Neural cell (in vitro differentiated cells): ENCODE measurements around the gene CAPZA2. TPM values are rescaled to one million over a fixed set of nuclear protein-coding genes. Genes with fewer than 3 reads are reported as not detected.

Experiments
- H2AFZ ChIP-seq: fragments of 200-600, 300-800 bp; sonication (generic), shearing (Covaris generic); 2 replicates; pipeline ENCODE4 v1.6.0; 2014; ENCODE audit warnings: low read depth, mild to moderate bottlenecking, antibody characterized with exemption, low read length, moderate library complexity
- H3F3A ChIP-seq: fragments of 200-600 bp; shearing (Covaris generic); 2 replicates; pipeline ENCODE4 v1.6.1; 2016; ENCODE audit warnings: mild to moderate bottlenecking, moderate library complexity, mixed read lengths, antibody characterized with exemption, low read length; ENCODE audit not compliant: insufficient read depth, poor library complexity, severe bottlenecking
- H3K27ac ChIP-seq: fragments of 200-600, 300-800 bp; sonication (generic), shearing (Covaris generic); 2 replicates; pipeline ENCODE4 v1.5.1; 2014; ENCODE audit warnings: mild to moderate bottlenecking, low read length, moderate library complexity
- H3K27me3 ChIP-seq: fragments of 300-800, 200-600 bp; sonication (generic), shearing (Covaris generic); 2 replicates; pipeline ENCODE4 v1.6.0; 2014; ENCODE audit warnings: mild to moderate bottlenecking, low read depth, low read length, moderate library complexity; ENCODE audit not compliant: insufficient read depth
- H3K36me3 ChIP-seq: fragments of 300-800, 200-600 bp; sonication (generic), shearing (Covaris generic); 2 replicates; pipeline ENCODE4 v1.5.1; 2014; ENCODE audit warnings: mild to moderate bottlenecking, antibody characterized with exemption, low read length, moderate library complexity; ENCODE audit not compliant: insufficient read depth
- H3K4me2 ChIP-seq: fragments of 300-800, 200-600 bp; sonication (generic), shearing (Covaris generic); 2 replicates; pipeline ENCODE4 v1.6.0; 2014; ENCODE audit warnings: mild to moderate bottlenecking, low read length
- H3K4me3 ChIP-seq: fragments of 300-800, 200-600 bp; sonication (generic), shearing (Covaris generic); 2 replicates; pipeline ENCODE4 v1.5.1; 2014; ENCODE audit warnings: mild to moderate bottlenecking, low read length, moderate library complexity
- H3K79me2 ChIP-seq: fragments of 200-600 bp; shearing (Covaris generic); replicated peaks from 2 replicates; pipeline ENCODE4 v1.6.0; 2014; ENCODE audit warnings: mild to moderate bottlenecking, low read length, moderate library complexity; ENCODE audit not compliant: insufficient read depth
- H3K9ac ChIP-seq: fragments of 300-800, 200-600 bp; sonication (generic), shearing (Covaris generic); 2 replicates; pipeline ENCODE4 v1.6.1; 2016; ENCODE audit warnings: mild to moderate bottlenecking, low read length, mixed read lengths
- H3K9me2 ChIP-seq: fragments of 200-600 bp; shearing (Covaris generic); 2 replicates; pipeline ENCODE4 v1.6.1; 2016; ENCODE audit warnings: mild to moderate bottlenecking, low read length, mixed read lengths; ENCODE audit not compliant: insufficient read depth
- H3K9me3 ChIP-seq: fragments of 200-600, 300-800 bp; sonication (generic), shearing (Covaris generic); 2 replicates; pipeline ENCODE4 v1.6.1; 2016; ENCODE audit warnings: mild to moderate bottlenecking, mixed run types, low read length, moderate library complexity, mixed read lengths
- H4K20me1 ChIP-seq: fragments of 200-600 bp; shearing (Covaris generic); 2 replicates; pipeline ENCODE4 v1.6.1; 2016; ENCODE audit warnings: mild to moderate bottlenecking, mixed run types; ENCODE audit not compliant: insufficient read depth
- EP300 ChIP-seq: fragments of 450-650 bp; conservative IDR thresholded peaks from 2 replicates; pipeline ENCODE4 v1.6.1; 2014; ENCODE audit warnings: antibody characterized with exemption, mild to moderate bottlenecking, moderate library complexity; ENCODE audit not compliant: poor library complexity, severe bottlenecking
- EZH2 ChIP-seq: fragments of 200-600, 300-800 bp; shearing (Covaris generic), sonication (generic); IDR thresholded peaks from 2 replicates; pipeline ENCODE4 v1.6.1; 2014; ENCODE audit warnings: antibody characterized with exemption, low read length, borderline replicate concordance, mild to moderate bottlenecking; ENCODE audit not compliant: insufficient read depth, poor library complexity, severe bottlenecking
- MXI1 ChIP-seq: fragments of 450-650 bp; conservative IDR thresholded peaks from 2 replicates; pipeline ENCODE4 v1.6.1; 2014; ENCODE audit warnings: antibody characterized with exemption, mild to moderate bottlenecking; ENCODE audit not compliant: poor library complexity, severe bottlenecking
- POLR2AphosphoS5 ChIP-seq: IDR thresholded peaks from 2 replicates; pipeline ENCODE4 v1.6.1; 2012
- RAD21 ChIP-seq: fragments of 450-650 bp; conservative IDR thresholded peaks from 2 replicates; pipeline ENCODE4 v1.6.1; 2014; ENCODE audit warnings: antibody characterized with exemption, mild to moderate bottlenecking, moderate library complexity
- TAF1 ChIP-seq: IDR thresholded peaks from 2 replicates; pipeline ENCODE4 v1.6.1; 2012; ENCODE audit warnings: low read depth
- polyA plus RNA-seq: library from polyadenylated mRNA; depleted of rRNA; stranded (reverse); fragments of >200 nt; gene quantifications from 2 replicates; pipeline ENCODE4 v1.2.3, GENCODE V29; 2014
- TF ChIP-seq, protein P1 (sequence below): IDR thresholded peaks from 2 replicates; pipeline ENCODE4 v1.6.1; 2012; ENCODE audit warnings: borderline replicate concordance
- TF ChIP-seq, protein P2 (sequence below): fragments of 450-650 bp; IDR thresholded peaks from 2 replicates; pipeline ENCODE4 v1.5.1; 2014; ENCODE audit warnings: antibody characterized with exemption, mild to moderate bottlenecking, moderate library complexity; ENCODE audit not compliant: poor library complexity, severe bottlenecking

CAPZA2 gene
- polyA plus RNA-seq, 1 donor from 2014 or later = 191 TPM

DNA sequence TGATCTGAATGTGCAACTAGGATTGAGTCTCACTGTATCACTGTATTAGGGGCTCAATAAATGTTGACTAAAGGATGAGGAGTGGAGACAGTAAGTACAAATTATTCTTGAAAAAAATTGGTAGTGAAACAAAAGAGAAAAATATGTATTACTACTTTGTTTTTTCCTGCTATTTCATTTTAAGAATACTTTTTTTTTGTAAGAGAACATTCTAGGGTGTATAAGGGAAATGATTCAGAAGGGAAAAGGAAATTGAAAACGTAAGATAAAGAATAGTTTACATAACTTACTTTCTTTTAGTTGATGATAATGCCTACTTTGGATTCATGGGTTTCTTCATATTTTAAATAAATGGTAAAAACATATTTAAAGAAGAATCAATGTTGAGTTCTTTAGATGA lies 9.6 kb downstream of the CAPZA2 start:
- Histone ChIP-seq H3K9me3 (no peaks in the 10 kb centered on the region), H3K4me2 (no peak overlapping the region), H3K9me2 (no peaks in the 10 kb centered on the region), H3K4me3 (no peak overlapping the region), H3F3A (no peaks in the 10 kb centered on the region), H3K36me3 (no peaks in the 10 kb centered on the region), H3K9ac (no peak overlapping the region), H4K20me1 (no peaks in the 10 kb centered on the region), H2AFZ (no peak overlapping the region), H3K27ac (no peak overlapping the region), H3K79me2 (peaks cover 96% of the 10 kb centered on the region), H3K27me3 (no peaks in the 10 kb centered on the region)
- no peak for TF ChIP-seq EZH2
- TF ChIP-seq, protein P1, sequence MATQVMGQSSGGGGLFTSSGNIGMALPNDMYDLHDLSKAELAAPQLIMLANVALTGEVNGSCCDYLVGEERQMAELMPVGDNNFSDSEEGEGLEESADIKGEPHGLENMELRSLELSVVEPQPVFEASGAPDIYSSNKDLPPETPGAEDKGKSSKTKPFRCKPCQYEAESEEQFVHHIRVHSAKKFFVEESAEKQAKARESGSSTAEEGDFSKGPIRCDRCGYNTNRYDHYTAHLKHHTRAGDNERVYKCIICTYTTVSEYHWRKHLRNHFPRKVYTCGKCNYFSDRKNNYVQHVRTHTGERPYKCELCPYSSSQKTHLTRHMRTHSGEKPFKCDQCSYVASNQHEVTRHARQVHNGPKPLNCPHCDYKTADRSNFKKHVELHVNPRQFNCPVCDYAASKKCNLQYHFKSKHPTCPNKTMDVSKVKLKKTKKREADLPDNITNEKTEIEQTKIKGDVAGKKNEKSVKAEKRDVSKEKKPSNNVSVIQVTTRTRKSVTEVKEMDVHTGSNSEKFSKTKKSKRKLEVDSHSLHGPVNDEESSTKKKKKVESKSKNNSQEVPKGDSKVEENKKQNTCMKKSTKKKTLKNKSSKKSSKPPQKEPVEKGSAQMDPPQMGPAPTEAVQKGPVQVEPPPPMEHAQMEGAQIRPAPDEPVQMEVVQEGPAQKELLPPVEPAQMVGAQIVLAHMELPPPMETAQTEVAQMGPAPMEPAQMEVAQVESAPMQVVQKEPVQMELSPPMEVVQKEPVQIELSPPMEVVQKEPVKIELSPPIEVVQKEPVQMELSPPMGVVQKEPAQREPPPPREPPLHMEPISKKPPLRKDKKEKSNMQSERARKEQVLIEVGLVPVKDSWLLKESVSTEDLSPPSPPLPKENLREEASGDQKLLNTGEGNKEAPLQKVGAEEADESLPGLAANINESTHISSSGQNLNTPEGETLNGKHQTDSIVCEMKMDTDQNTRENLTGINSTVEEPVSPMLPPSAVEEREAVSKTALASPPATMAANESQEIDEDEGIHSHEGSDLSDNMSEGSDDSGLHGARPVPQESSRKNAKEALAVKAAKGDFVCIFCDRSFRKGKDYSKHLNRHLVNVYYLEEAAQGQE = no peak

DNA sequence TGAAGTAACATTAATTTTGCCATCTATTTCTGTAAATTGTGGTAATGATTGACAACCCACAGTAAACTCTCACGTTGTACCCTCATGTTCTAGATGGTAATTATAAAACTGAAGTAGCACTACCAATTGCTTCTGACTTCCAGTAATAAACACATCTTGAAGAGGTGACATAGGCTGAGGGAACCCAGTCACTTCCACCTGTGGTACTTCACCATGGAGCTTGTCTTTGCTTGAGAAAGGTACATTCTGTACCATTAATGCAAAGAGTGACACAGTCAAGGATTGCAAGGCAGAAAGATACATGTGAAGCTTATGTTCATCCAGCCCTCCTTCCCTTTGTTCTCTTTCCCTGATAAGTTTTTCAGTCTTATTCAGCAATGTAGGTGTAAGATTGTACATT lies 11.2 kb downstream of the CAPZA2 start:
- H3K9ac ChIP-seq = no peak overlapping the region
- no peaks in the 10 kb centered on the region for H3F3A ChIP-seq
- no peak overlapping the region for H3K4me2 ChIP-seq
- no peaks in the 10 kb centered on the region for H3K9me2 ChIP-seq
- no peak for TF ChIP-seq TAF1
- TF ChIP-seq EZH2 = no peak
- no peak for TF ChIP-seq EP300
- TF ChIP-seq, protein P2, sequence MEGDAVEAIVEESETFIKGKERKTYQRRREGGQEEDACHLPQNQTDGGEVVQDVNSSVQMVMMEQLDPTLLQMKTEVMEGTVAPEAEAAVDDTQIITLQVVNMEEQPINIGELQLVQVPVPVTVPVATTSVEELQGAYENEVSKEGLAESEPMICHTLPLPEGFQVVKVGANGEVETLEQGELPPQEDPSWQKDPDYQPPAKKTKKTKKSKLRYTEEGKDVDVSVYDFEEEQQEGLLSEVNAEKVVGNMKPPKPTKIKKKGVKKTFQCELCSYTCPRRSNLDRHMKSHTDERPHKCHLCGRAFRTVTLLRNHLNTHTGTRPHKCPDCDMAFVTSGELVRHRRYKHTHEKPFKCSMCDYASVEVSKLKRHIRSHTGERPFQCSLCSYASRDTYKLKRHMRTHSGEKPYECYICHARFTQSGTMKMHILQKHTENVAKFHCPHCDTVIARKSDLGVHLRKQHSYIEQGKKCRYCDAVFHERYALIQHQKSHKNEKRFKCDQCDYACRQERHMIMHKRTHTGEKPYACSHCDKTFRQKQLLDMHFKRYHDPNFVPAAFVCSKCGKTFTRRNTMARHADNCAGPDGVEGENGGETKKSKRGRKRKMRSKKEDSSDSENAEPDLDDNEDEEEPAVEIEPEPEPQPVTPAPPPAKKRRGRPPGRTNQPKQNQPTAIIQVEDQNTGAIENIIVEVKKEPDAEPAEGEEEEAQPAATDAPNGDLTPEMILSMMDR = no peak
- no peak for TF ChIP-seq RAD21
- TF ChIP-seq MXI1 = no peak
- no peak for TF ChIP-seq POLR2AphosphoS5
- no peak overlapping the region for H2AFZ ChIP-seq
- no peak overlapping the region for H3K27ac ChIP-seq
- no peak overlapping the region for H3K4me3 ChIP-seq
- H3K27me3 ChIP-seq = no peaks in the 10 kb centered on the region
- no peaks in the 10 kb centered on the region for H3K36me3 ChIP-seq
- H4K20me1 ChIP-seq = no peaks in the 10 kb centered on the region
- H3K9me3 ChIP-seq = no peaks in the 10 kb centered on the region
- H3K79me2 ChIP-seq = peaks cover 93% of the 10 kb centered on the region

DNA sequence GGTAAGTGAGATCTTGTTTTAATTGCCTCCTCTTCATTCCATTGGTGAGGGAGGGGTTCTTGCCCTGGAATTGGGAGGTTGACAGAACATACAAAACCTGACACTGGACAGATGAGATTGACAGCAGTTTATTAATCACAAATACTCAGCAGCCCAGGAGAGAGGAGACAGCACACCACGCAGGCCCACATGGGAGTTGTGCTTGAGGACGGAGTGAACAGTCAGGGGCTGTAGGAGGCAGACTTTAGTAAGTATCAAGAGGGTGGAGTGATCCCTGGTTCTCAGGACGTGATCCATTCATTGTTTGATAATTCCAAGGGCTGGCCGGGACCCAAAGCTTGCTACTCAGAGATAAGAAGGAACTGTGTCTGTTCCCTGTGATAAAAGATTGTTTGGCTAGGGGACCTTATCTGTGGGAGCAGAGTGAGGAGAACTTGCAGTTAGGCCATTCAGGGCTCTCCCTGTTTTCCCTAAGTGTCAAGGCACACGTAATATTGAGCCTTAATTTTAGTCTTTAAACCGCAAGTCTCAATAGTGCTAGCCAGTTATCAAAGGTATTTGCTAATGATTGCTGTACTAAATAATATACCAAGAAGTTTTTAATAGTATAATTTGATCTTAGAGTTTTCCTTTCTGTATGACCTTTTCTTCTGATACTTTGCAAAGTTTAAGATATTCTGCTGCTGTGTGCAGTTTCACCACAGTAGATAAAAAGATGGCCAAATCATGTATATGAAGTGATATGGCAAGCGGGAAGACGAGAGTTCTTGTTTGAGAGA lies 14.5 kb downstream of the CAPZA2 start:
- H3K9me2 ChIP-seq = no peaks in the 10 kb centered on the region
- peaks cover 3% of the 10 kb centered on the region for H4K20me1 ChIP-seq
- no peak overlapping the region for H2AFZ ChIP-seq
- no peak overlapping the region for H3K9ac ChIP-seq
- no peaks in the 10 kb centered on the region for H3K9me3 ChIP-seq
- H3K27ac ChIP-seq = no peak overlapping the region
- TF ChIP-seq RAD21 = no peak
- H3K4me3 ChIP-seq = no peak overlapping the region
- H3F3A ChIP-seq = no peaks in the 10 kb centered on the region
- no peaks in the 10 kb centered on the region for H3K36me3 ChIP-seq
- no peak overlapping the region for H3K4me2 ChIP-seq
- H3K79me2 ChIP-seq = peaks cover 83% of the 10 kb centered on the region
- H3K27me3 ChIP-seq = no peaks in the 10 kb centered on the region
